Left hindlimb (tissue), 1 donor: ENCODE measurements around the gene APRT.
"Not testable (repeated sequence)": the region's sequence is repeated elsewhere in the genome, so short reads cannot be mapped to it uniquely, and the experiment has no call there.

Experiments used
- DNase-seq: peaks from one replicate; pipeline ENCODE4 v3.0.0-alpha.2; 2018

APRT gene

DNA sequence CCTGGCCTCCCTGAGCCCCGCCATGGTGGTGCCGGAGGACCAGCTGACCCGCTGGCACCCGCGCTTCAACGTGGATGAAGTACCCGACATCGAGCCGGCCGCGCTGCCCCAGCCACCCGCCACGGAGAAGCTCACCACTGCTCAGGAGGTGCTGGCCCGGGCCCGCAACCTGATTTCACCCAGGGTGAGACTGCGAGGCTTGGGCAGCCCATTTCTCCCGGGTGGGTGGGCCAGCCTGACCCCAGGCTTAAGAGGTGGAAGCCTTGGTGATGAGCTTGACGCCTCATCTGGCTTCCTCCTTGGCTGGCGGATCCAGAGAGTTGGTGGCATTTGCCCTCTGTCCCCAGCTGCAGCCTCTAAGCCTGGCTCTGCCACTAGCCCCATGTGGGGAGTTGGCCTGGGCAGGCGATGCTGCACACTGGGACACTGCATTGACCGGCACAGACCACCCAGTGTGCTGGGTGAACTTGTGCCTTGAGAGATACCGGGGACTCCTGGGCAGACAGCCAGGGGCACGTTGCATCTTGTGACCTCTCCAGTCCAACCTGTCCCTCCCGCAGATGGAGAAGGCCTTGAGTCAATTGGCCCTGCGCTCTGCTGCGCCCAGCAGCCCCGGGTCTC is 5.1 kb downstream of the APRT start:
- DNase-seq: no peak

DNA sequence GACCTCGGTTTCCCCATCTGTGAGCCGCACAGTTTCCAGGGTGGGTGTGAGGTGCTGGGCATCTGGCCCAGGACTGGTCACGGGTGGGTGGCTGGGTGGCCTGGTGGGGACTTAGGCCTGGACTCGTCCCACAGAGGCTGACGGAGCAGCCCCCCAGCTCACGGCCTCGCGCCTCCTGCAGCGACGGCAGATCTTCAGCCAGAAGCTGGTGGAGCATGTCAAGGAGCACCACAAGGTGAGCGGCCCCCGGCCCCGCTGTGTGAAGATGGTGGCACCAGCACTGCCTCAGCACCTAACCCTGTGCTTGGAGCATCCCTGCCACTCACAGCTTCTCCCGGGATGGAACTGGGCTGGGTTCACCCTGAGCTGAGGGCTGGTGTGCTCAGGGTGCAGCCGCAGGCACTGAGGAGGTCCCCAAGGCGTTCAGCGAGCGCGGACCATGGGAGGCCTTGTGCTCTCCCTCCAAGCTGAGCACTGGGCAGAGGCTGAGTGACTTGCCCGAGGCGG is 5.8 kb downstream of the APRT start:
- no peak for DNase-seq

DNA sequence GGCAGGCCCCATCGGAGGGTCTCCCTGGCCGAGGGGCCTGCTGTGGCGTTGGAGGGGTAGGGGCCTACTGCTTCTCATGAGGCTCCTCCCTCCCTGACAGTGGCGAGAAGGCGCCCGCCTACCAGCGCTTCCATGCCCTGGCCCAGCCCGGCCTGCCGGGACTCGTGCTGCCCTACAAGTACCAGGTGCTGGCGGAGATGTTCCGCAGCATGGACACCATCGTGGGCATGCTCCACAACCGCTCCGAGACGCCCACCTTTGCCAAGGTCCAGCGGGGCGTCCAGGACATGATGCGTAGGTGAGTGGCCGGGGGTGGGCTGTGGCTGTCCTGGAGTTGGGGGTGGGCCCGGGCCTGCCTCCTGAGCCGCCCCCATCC is 6.4 kb downstream of the APRT start:
- no peak for DNase-seq

DNA sequence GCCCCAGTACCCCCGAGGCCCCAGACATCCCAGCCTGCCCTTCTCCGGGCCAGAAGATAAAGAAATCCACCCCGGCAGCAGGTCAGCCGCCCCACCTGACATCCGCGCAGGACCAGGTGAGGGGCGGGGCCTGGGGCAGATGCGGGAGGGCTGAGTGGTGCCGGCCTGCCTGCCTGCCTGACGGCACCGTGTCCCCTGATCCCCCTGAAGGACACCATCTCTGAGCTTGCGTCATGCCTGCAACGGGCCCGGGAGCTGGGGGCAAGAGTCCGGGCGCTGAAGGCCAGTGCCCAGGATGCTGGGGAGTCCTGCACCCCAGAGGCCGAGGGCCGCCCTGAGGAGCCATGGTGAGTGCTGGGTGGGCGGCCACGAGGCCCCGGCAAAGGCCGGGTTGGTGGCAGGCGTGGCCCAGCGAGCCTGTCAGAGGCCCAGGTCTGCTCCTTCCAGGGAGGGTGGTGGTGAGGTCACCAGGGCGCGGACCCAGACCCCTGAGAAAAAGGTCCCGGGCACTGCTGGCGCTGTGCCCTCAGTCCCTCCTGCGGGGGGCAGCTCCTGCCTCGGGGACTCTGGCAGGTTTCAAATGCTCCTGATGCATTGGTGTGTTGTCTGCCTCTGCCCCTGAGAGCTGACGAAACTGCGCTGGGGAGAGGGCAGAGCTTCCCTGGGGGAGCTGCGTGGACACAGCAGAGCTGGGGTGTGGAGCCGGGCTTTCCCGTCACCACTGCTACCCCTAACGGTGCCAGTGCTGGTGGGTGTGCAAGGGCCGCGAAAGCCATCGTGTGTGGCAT is 7.0 kb downstream of the APRT start:
- DNase-seq: peak; percentile 39

DNA sequence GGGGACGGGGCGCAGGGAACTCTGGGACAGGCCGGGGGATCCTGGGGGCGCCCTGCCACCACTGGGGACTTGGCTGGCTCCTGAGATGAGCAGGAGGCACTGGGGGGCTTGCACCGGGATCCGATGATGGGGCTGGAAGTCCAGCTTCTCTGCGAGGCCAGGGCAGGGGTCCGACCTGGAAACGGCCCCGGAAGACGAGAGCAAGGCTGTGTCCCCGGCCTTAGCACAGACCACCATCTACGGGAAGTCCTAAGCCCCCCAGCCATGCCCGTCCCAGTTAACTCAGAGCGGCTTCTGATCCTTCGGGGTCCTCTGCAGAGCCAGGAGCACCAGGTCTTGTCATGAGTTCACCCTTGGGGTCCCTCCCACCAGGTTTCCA is 7.6 kb downstream of the APRT start:
- peak; percentile 34 for DNase-seq

DNA sequence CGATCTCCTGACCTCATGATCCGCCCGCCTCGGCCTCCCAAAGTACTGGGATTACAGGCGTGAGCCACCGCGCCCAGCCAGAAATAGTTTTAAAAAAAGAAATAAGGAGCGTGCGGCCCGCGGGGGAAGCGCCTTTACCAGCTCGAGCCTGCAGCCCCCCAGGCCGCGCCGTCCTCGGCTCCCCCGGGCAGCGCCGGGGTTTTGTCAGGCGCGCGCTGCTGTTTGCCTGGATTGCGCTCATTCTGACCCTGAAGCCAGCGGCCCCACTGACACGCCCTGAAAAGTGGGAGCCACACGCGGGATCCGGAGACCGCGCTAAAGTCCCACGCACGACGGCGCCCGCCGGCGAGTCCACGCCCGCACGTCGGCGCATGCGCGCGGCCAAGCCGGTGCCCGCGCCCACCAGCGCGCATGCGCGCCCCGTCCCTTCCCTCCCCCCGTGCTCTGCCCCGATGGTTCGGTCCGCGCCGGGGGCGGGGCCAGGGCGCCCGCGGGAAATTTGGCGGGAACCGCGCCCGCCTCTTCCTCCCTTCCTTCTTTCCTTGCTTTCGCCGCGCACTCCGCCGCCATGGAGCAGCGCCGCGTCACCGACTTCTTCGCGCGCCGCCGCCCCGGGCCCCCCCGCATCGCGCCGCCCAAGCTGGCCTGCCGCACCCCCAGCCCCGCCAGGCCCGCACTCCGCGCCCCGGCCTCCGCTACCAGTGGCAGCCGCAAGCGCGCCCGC is 8.3 kb downstream of the APRT start, which contains the start of gene CDT1:
TSS of gene CDT1 (plus strand) at position 526 of the 724 bp plus-strand sequence. CDS start at position 569, 43 bp downstream.
- peak; percentile 88 for DNase-seq

DNA sequence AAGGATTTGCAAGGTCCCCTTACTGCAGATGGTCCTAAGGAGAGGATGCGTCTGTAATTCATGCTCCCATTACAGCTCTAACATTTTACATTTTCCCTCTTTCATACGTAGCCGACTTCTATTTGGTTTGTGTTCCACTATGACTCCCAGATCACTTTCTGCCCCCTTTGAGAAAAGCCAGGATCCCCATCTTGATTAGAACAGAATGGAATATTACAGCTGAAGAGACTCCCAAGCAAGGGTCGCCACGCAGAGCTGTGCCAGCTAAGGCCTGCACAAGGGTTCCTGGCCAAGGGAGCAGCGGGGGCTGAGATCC is 11.5 kb downstream of the APRT start:
- no peak for DNase-seq

DNA sequence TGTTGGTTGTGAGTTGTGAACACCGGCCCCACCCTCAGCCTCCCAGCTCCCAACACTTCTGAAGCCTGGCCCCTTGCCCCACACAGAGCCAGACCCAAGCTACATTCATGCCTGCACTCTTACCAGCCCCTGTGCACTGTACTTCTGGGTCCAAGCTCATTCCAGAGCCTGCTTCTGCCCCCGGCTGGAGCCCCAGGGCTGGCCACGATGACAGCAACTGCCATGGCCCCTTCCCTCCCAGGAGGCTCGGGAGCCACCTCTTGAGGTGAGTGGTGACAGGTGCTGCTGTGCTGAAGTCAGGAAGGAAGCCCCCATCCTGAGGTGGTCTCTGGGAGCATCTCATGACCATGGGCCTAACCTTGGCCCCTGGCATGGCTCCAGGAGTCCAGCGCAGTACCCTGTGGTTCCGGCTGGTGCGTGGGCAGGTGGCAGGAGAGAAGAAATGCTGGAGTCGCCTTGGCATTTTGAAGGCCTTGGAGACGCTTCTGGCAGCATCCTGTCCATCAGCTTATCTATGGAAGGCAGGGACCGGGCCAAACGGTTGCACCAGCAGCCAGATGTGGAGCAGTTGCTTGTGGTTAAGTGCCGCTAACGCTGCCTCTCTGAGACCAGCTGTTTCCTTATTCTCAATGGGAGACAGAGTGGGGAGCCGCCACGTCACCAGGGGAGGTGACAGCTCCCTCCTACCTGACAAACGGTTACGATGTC is 12.0 kb downstream of the APRT start:
- no peak for DNase-seq

DNA sequence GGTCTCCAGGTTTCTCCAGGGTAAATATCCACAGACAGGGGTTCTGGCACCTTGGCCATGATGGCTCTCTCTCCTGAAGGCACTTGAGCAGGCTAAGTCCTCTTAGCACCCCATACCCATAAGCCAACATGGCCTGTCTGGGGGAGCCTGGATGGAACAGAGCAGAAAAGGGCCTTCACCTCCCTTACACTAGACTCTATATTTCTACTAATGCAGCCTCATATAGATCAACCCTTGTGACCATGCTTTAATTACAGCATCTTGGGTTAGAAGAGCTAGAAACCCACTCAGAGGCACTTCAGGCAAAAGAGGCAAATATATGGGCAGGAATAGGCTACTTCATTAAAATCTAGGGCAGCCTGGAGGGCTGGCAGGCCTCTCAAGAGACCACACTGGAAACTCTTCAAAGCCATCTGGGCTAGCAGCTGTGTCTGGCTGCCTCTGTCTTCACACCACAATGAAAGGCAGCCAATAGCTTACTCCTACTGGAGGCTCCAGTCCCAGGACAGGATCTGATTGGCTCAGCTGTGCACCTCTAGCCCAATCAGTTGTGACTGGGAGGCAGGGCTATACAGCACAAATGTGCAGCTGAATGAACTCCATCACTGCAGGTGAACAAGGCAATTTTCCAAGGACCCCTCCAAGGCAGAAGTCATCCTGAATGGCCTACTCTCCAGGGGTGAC is 12.8 kb downstream of the APRT start:
- no peak for DNase-seq

DNA sequence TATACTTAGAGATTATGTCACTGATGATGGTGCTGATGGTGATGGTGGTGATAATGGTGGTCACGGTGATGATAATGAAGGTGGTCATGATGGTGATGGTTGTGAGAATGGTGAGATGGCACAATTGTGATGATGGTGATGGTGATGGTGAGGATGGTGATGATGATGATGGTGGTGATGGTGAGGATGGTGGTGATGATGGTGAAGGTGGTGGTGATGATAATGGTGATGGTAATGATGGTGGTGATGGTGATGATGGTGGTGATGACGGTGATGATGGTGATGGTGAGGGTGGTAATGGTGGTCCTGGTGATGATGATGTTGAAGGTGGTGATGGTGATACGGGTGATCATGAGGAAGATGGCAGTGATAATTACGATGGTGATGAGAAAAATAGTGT is 13.7 kb downstream of the APRT start:
- no peak for DNase-seq

DNA sequence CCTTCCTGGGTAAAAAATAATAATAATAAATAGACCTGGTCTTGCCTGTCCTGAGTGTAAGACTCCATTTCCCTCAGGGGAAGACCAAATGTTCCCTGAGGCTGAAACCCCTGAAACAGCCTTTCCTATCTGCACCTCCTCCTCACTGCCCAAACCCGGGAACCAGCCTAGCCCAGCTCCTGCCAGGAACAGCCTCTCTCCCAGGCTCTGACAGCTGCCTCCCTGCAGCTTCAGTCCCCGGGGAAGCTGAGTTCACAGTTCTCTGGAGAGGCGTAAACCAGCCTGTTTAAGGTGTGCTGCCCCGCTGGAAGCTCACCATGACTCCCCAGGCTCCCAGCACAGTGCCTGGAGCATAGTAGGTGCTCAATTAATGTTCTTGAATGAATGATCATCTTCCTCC is 15.4 kb downstream of the APRT start:
- no peak for DNase-seq

DNA sequence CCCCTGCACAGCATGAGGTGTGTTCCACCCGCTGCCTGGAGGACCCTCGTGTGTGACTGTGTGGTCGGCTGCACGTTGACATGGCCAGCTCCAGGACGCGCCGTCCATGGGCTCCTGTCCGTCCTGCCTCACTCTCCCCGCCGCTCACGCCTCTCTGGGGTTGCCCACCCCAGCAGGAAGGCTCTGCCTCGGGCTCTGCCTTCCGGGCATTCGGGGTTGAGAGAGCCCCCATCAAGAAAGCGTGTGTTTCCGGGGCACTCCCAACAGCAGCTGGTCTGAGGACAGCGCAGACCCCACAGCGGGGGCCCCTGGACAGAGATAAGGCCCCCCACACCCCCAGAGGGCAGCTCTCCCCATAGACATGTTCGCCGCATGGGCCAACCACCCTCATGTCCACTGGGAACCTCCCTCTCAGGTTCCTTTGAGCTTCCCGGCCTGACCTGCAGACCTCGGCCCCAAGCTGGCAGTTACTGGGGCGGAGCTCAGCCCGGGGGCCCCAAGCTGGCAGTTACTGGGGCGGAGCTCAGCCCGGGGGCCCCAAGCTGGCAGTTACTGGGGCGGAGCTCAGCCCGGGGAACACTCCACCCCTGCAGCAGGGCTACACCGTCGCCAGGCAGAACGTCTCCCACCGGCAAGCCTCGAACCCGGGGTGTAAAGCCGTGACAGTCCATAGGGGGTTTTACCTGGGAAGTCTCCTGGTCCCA is 18.3 kb downstream of the APRT start:
- no peak for DNase-seq

DNA sequence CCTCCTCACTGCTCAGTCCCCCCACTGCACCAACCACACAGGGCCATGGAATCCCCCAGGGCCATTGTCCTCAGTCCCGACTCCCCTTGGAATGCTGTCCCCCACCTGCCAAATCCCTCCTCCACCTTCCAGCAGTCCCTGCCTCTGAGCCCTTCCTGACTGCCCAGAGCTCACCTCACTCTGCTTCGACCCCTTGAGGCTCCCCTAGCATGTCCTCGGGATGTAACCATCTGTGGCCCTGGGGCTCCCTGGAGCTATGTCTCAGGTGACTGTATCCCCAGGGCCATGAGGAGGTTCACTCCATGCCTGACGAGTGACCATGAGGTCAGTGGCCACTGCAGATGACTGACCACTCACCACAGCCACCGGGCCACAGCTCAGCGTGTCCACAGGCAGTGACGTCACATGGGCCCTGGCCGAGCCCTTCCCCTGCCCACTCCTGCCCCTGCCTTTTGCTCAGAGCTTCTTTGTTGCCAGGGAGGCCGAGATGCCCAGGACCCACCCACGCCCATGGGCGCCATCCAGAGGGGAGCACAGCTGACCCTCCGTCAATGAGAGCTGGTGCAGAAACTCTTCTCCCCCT is 19.0 kb downstream of the APRT start:
- DNase-seq: no peak

DNA sequence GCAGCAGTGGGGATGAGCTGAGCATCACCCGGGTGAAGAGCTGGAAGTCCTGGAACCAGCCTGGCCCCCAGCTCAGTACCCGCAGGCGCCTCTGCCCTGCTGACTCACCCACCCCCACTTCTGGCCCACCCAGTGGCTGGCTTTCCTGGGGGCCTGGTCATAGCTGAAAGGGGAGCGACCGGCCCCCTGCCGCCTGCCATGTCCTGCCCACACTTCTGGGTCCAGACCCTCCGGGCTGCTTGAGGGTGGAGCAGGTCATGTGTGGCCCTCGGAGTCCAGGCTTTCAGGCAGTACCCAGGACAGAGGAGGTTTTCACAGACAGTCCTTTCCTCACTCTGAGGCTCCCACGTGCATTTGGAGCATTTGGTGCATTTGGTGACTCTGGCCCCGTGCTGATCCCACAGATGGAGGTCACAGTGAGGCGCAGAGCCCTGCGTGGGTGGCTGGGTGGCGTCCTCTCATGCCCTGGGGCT is 19.6 kb downstream of the APRT start:
- DNase-seq: no peak

DNA sequence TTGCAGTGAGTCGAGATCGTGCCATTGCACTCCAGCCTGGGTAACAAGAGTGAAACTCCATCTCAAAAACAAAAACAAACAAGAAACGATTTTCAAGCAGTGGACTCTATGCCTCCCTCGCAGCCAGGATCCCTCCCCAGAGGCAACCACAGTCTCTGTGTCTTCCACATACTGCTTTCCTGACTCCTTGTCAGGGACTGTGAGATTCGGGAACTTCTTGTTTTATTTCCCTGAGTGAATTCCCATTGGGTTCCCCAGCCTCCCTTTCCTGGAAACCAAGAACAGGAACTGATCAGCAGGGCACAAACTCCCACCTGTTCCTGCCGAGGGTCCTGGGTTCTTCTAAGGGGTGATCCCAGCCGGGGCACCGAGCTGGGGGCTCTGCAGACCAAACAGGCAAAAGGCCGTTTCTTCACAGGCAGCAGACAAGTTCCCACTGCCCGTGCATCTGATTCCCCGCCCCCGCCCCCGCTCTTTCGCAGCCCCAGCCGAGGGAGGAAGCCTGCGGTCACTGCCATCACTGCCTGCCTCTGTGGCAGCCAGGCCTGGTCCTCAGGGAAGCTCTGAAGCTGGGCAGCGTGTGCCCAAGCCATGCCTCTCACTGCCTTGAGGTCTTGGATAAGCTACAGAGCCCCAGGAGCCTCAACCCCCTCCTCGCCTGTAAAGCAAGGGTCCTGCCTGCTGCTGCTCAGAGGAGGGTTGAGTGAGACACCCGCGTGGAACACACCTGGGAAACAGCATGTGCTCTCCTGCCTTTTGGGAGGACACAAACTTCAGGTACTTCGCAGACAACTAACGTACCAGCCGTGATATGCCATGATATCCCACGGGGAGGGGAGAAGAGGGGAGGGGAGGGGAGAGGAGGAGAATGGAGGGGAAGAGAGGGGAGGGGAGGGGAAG is 21.2 kb downstream of the APRT start:
- no peak for DNase-seq

DNA sequence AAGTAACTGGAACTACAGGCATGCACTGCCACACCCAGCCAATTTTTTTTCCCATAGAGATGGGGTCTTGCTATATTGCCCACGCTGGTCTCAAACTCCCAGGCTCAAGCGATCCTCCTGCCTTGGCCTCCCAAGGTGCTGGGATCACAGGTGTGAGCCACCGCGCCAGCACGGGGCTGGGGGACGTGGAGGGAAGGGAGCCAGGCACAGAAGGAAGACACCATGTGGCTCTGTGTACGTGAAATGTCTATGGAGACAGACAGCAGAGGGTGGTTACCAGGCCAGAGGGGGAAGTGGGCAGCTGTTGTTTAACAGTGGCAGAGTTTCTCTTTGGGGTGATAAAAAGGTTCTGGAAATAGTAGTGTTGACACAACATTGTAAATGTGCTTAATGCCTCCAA is 22.1 kb downstream of the APRT start:
- DNase-seq: no peak

DNA sequence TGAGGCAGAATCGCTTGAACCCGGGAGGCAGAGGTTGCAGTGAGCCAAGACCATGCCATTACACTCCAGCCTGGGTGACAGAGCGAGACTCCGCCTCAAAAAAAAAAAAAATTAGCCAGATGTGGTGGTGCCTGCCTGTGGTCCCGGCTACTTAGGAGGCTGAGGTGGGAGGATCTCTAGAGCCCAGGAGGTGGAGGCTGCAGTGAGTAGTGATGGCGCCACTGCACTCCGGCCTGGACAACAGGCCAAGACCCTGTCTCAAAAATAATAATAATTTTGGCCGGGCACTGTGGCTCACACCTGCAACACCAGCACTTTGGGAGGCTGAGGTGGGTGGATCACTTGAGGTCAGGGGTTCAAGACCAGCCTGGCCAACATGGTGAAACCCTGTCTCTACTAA is 23.0 kb downstream of the APRT start:
- DNase-seq: not testable (repeated sequence)

DNA sequence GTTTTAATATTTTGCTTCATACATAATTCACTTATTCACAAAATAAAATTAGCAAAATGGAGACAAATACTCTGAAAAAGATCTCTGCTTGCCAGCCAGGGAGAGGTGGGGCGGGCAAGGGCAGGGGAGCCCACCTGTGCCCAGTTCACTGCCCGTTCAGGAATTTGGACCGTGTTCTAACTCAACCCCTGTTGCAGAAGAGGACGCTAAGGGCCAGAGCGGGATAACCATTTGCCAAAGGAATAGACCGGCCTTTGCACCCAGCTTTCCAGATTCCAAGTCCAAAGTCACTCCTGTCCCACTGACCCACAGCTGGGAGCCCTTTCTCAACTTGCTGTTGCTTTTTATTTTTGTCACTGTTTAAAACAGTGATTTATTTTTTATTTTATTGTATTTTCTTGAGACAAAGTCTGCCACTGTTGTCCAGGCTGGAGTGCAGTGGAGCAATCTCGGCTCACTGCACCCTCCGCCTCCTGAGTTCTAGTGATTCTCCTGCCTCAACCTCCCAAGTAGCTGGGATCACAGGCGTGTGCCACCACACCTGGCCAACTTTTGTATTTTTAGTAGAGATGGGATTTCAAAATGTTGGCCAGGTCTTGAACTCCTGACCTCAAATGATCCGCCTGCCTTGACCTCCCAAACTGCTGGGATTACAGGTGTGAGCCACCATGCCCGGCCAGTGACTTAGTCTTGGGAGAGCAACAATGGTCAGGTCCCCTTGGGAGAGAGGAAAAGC is 24.0 kb downstream of the APRT start:
- DNase-seq: no peak

DNA sequence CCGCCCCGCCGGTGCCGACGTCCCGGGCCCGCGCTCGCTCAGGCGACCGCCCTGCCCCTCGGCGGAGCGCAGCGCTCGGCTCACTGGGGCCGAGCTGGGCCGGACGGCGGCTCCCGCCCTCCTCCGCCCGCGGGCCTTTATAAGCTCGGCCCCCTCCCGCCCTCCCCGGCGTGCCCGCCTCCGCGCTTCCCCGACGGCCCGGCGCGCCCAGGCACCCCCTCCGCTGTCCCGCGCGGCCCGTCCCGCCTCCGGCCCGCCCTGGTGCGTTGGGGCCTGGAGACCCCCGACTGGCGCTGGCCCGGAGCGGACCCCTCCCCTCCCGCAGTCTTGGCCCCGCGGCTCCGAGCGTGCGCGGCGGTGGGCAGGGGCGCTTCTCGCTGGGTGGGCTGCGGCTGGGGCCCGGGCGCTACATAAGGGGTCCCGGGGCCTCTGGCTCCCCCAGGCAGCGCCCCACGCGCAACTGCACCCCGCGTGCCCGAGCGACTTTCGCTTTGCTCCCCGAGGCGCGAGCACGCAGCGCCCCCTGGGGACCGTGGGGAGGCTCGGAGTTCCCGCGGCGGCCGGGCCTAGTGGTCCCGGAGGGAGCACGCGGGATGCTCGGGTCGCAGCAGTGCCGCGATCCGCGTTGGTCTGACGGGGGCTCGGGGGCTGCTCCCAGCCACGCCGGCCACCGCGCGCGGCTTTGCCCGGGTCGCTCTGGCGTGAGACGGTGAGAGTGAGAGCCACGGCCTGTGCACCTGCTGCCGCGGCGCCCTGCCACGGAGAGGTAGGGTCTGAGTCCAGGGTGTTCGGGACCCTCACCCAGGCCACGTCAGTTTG is 26.4 kb downstream of the APRT start, which contains the start of gene PIEZO1:
TSS of gene PIEZO1 (minus strand) at position 115 of the 819 bp plus-strand sequence. CDS start 256 bp downstream, outside the sequence.
- peak; percentile 78 for DNase-seq
